Fibroblast of pulmonary artery (primary cell): ENCODE data around the gene AASDH.

Source experiments
- DNase-seq: peaks from one replicate; pipeline ENCODE4 v3.0.0-alpha.2; 2010; ENCODE audit warnings: low read depth
- H3K4me3 ChIP-seq: replicated peaks from 2 replicates; pipeline ENCODE4 v1.5.1; 2011; ENCODE audit warnings: low read depth, mild to moderate bottlenecking, control low read depth, low read length, moderate library complexity
- CTCF ChIP-seq: IDR thresholded peaks from 2 replicates; pipeline ENCODE4 v1.5.1; 2011; ENCODE audit warnings: mild to moderate bottlenecking, control low read depth, low read length, inconsistent platforms; ENCODE audit errors: missing control alignments

The AASDH gene

DNA sequence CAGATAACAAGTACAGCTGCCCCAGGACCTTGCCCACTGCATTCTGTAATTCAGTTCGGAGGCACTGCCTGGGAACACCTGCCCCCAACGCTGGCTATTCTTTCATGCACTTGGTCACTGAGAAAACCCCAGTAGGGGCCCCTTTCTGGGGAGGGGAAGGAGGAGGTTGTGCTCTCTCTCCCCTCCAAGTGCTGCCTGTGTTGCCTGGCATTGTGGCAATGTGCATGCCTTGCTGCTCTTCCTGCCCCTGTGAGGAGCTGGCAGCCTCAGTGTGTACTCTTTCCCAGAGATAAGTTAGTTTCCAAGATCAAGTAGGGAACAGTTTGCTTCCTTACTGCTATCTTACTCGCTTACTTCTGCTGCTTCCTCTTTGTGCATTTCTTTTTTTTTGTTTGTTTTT is 90.8 kb downstream of the AASDH start:
- no peak for TF ChIP-seq CTCF
- no peak overlapping the region for H3K4me3 ChIP-seq
- DNase-seq: peak; percentile 17

GRCh38 chr4:56293121-56293520 is 94.2 kb downstream of the AASDH start:
- no peak for TF ChIP-seq CTCF

DNA sequence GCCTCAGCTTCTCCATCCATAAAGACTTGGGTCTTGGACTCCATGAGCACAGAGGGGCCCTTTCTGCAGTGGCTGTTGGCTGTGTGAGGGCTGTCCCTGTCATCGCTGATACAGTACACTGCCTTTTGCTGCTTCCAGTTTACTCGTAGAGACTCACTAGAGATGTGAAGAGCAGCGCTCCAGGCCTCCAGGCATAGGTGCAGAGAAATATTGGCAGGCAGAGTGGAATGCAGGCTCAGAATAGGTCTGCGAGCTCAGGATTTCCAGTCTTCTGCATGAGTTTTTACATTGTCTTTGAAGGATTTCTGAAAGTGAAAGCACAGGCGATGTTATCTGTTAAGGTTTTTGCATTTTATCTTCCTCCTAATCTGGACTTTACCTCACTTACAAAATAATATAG is 97.4 kb downstream of the AASDH start:
- peak; percentile 40 for DNase-seq
- peak overlapping the region; percentile 23 for H3K4me3 ChIP-seq
- TF ChIP-seq CTCF: no peak

More at GRCh38 chr4:56293121-56293520, 94.2 kb downstream of the AASDH start:
- no peak for DNase-seq
- H3K4me3 ChIP-seq: no peak overlapping the region

- no peak for DNase-seq
- no peak for TF ChIP-seq CTCF
- no peak overlapping the region for H3K4me3 ChIP-seq
Observed at GRCh38 chr4:56288663-56289062, 98.6 kb downstream of the AASDH start.
